WTC11 (cell line): ENCODE results near the gene TDRD9. TPM values are rescaled to one million over a fixed set of nuclear protein-coding genes. Genes with fewer than 3 reads are reported as not detected.
A peak's percentile ranks its signal among the peaks of the same experiment; 100 is the strongest.
"Not testable (repeated sequence)": the region's sequence is repeated elsewhere in the genome, so short reads cannot be mapped to it uniquely, and the experiment has no call there.

ENCODE experiments used
- ATAC-seq: fragments of 200-7000 bp; cut with Tn5 transposase; 2 replicates; pipeline ENCODE4 v1.10.0; 2021; ENCODE audit warnings: mild to moderate bottlenecking, moderate library complexity
- CTCF ChIA-PET: fragments of 300-600 bp; sonication (Branson Sonifier 250); formaldehyde crosslinking; loops from one replicate; lab custom pipeline; 2021; ENCODE audit warnings: antibody characterized with exemption; lab: Charles Lee
- POLR2A ChIA-PET: fragments of 350-600 bp; sonication (Branson Sonifier 250); formaldehyde crosslinking; loops from one replicate; lab custom pipeline; 2021; ENCODE audit warnings: antibody characterized with exemption; lab: Charles Lee
- DNase-seq: peaks from one replicate; pipeline ENCODE4 v3.0.0; 2021; ENCODE audit warnings: low spot score
- H3K27ac Mint-ChIP-seq: 2 replicates; pipeline ENCODE4 v1.8.0; 2021; ENCODE audit warnings: mixed read lengths
- H3K27me3 Mint-ChIP-seq: 2 replicates; pipeline ENCODE4 v1.8.0; 2021; ENCODE audit warnings: low read depth, mild to moderate bottlenecking, moderate library complexity, mixed read lengths
- H3K36me3 Mint-ChIP-seq: 2 replicates; pipeline ENCODE4 v1.8.0; 2021; ENCODE audit warnings: mixed read lengths
- H3K4me1 Mint-ChIP-seq: 2 replicates; pipeline ENCODE4 v1.8.0; 2022; ENCODE audit warnings: mixed read lengths
- H3K4me3 Mint-ChIP-seq: 2 replicates; pipeline ENCODE4 v1.8.0; 2021; ENCODE audit warnings: mild to moderate bottlenecking, moderate library complexity, mixed read lengths
- H3K9me3 Mint-ChIP-seq: 2 replicates; pipeline ENCODE4 v1.8.0; 2021; ENCODE audit warnings: mixed read lengths
- ATF1 ChIP-seq: sonication (generic); formaldehyde crosslinking; IDR thresholded peaks from 2 replicates; pipeline ENCODE4 v1.8.1; 2023; ENCODE audit warnings: mild to moderate bottlenecking, moderate library complexity, missing genetic modification reagents
- FOXK1 ChIP-seq: sonication (generic); formaldehyde crosslinking; IDR thresholded peaks from 2 replicates; pipeline ENCODE4 v1.8.0; 2022; ENCODE audit warnings: mild to moderate bottlenecking, moderate library complexity, missing genetic modification reagents
- IRF2 ChIP-seq: sonication (generic); formaldehyde crosslinking; IDR thresholded peaks from 2 replicates; pipeline ENCODE4 v1.8.0; 2022; ENCODE audit warnings: low read depth, missing genetic modification reagents, borderline replicate concordance
- NR1H2 ChIP-seq: sonication (generic); formaldehyde crosslinking; IDR thresholded peaks from 2 replicates; pipeline ENCODE4 v1.9.0; 2021; ENCODE audit warnings: mild to moderate bottlenecking, moderate library complexity, missing genetic modification reagents
- NR2C2 ChIP-seq: sonication (generic); formaldehyde crosslinking; IDR thresholded peaks from 2 replicates; pipeline ENCODE4 v1.8.0; 2022; ENCODE audit warnings: mild to moderate bottlenecking, missing genetic modification reagents
- NR3C1 ChIP-seq: sonication (generic); formaldehyde crosslinking; conservative IDR thresholded peaks from 2 replicates; pipeline ENCODE4 v1.8.1; 2023; ENCODE audit warnings: low read depth, mild to moderate bottlenecking, missing genetic modification reagents
- TEAD1 ChIP-seq: sonication (generic); formaldehyde crosslinking; IDR thresholded peaks from 2 replicates; pipeline ENCODE4 v1.8.0; 2022; ENCODE audit warnings: mild to moderate bottlenecking, missing genetic modification reagents
- ZNF317 ChIP-seq: sonication (generic); formaldehyde crosslinking; IDR thresholded peaks from 2 replicates; pipeline ENCODE4 v1.8.1; 2023; ENCODE audit warnings: low read depth, mild to moderate bottlenecking, moderate library complexity, missing genetic modification reagents, borderline replicate concordance
- ZNF423 ChIP-seq: fragments of 250-450 bp; sonication (Bioruptor Pico); IDR thresholded peaks from 2 replicates; pipeline ENCODE4 v2.1.2; 2022; ENCODE audit warnings: mild to moderate bottlenecking, moderate library complexity
- total RNA-seq: library from RNA; stranded (reverse); gene quantifications from 3 replicates; pipeline ENCODE4 v1.2.3, GENCODE V29; 2021
- TF ChIP-seq, protein P1 (sequence below): sonication (generic); formaldehyde crosslinking; conservative IDR thresholded peaks from 2 replicates; pipeline ENCODE4 v1.8.1; 2022; ENCODE audit warnings: mild to moderate bottlenecking, missing genetic modification reagents
- TF ChIP-seq, protein P2 (sequence below): sonication (generic); formaldehyde crosslinking; IDR thresholded peaks from 2 replicates; pipeline ENCODE4 v1.8.0; 2022; ENCODE audit warnings: mild to moderate bottlenecking, missing genetic modification reagents
- TF ChIP-seq, protein P3 (sequence below): sonication (generic); formaldehyde crosslinking; IDR thresholded peaks from 2 replicates; pipeline ENCODE4 v1.8.1; 2022; ENCODE audit warnings: low read depth, missing genetic modification reagents, borderline replicate concordance
- TF ChIP-seq, protein P4 (sequence below): fragments of 250-450 bp; sonication (Bioruptor Pico); IDR thresholded peaks from 2 replicates; pipeline ENCODE4 v1.9.0; 2021; ENCODE audit warnings: mild to moderate bottlenecking, borderline replicate concordance
- TF ChIP-seq, protein P5 (sequence below): sonication (generic); formaldehyde crosslinking; IDR thresholded peaks from 2 replicates; pipeline ENCODE4 v1.8.0; 2023; ENCODE audit warnings: missing genetic modification reagents
- TF ChIP-seq, protein P6 (sequence below): fragments of 250-450 bp; sonication (Bioruptor Pico); IDR thresholded peaks from 2 replicates; pipeline ENCODE4 v1.9.0; 2021; ENCODE audit warnings: mild to moderate bottlenecking

The TDRD9 gene
- total RNA-seq, 1 experiment from 2014 or later = 0.17 TPM

- TF ChIP-seq IRF2 (CRISPR knock-in tag) (no peak), NR2C2 (CRISPR knock-in tag) (no peak), FOXK1 (CRISPR knock-in tag) (peak; percentile 61; the same call in 1 of the 2 replicates), ATF1 (CRISPR knock-in tag) (no peak), ZNF423 (no peak)
- TF ChIP-seq, protein P1, sequence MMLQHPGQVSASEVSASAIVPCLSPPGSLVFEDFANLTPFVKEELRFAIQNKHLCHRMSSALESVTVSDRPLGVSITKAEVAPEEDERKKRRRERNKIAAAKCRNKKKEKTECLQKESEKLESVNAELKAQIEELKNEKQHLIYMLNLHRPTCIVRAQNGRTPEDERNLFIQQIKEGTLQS (CRISPR knock-in tag) = no peak
- TF ChIP-seq, all 79 proteins: peak for 23
Observed at GRCh38 chr14:103920981-103921854, 7.0 kb upstream of the TDRD9 start (continued).

GRCh38 chr14:103921855-103922200, 6.4 kb upstream of the TDRD9 start:
- H3K4me3 Mint-ChIP-seq = peak overlapping the region; percentile 96
- DNase-seq, H3K27me3 Mint-ChIP-seq, POLR2A ChIA-PET, H3K9me3 Mint-ChIP-seq, H3K36me3 Mint-ChIP-seq, H3K4me1 Mint-ChIP-seq, ATAC-seq, H3K27ac Mint-ChIP-seq: not testable (repeated sequence)
- CTCF ChIA-PET = interaction anchor here (0.6 to 5.0 kb wide), 16 partner anchors 10 to 259 kb away, joined by 3 to 43 read pairs (median 4); partner anchors contain the start of gene RD3L

GRCh38 chr14:103923863-103924262, 4.4 kb upstream of the TDRD9 start:
- no peak overlapping the region for H3K4me3 Mint-ChIP-seq
- H3K27me3 Mint-ChIP-seq = no peaks in the 10 kb centered on the region; the same call in 1 of the 2 replicates
- no peak for ATAC-seq

More at GRCh38 chr14:103923863-103924262, 4.4 kb upstream of the TDRD9 start:
- POLR2A ChIA-PET = no interaction called here
- TF ChIP-seq, protein P2, sequence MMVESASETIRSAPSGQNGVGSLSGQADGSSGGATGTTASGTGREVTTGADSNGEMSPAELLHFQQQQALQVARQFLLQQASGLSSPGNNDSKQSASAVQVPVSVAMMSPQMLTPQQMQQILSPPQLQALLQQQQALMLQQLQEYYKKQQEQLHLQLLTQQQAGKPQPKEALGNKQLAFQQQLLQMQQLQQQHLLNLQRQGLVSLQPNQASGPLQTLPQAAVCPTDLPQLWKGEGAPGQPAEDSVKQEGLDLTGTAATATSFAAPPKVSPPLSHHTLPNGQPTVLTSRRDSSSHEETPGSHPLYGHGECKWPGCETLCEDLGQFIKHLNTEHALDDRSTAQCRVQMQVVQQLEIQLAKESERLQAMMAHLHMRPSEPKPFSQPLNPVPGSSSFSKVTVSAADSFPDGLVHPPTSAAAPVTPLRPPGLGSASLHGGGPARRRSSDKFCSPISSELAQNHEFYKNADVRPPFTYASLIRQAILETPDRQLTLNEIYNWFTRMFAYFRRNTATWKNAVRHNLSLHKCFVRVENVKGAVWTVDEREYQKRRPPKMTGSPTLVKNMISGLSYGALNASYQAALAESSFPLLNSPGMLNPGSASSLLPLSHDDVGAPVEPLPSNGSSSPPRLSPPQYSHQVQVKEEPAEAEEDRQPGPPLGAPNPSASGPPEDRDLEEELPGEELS = no peak
- TF ChIP-seq, protein P3, sequence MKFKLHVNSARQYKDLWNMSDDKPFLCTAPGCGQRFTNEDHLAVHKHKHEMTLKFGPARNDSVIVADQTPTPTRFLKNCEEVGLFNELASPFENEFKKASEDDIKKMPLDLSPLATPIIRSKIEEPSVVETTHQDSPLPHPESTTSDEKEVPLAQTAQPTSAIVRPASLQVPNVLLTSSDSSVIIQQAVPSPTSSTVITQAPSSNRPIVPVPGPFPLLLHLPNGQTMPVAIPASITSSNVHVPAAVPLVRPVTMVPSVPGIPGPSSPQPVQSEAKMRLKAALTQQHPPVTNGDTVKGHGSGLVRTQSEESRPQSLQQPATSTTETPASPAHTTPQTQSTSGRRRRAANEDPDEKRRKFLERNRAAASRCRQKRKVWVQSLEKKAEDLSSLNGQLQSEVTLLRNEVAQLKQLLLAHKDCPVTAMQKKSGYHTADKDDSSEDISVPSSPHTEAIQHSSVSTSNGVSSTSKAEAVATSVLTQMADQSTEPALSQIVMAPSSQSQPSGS = no peak
- TF ChIP-seq, protein P4, sequence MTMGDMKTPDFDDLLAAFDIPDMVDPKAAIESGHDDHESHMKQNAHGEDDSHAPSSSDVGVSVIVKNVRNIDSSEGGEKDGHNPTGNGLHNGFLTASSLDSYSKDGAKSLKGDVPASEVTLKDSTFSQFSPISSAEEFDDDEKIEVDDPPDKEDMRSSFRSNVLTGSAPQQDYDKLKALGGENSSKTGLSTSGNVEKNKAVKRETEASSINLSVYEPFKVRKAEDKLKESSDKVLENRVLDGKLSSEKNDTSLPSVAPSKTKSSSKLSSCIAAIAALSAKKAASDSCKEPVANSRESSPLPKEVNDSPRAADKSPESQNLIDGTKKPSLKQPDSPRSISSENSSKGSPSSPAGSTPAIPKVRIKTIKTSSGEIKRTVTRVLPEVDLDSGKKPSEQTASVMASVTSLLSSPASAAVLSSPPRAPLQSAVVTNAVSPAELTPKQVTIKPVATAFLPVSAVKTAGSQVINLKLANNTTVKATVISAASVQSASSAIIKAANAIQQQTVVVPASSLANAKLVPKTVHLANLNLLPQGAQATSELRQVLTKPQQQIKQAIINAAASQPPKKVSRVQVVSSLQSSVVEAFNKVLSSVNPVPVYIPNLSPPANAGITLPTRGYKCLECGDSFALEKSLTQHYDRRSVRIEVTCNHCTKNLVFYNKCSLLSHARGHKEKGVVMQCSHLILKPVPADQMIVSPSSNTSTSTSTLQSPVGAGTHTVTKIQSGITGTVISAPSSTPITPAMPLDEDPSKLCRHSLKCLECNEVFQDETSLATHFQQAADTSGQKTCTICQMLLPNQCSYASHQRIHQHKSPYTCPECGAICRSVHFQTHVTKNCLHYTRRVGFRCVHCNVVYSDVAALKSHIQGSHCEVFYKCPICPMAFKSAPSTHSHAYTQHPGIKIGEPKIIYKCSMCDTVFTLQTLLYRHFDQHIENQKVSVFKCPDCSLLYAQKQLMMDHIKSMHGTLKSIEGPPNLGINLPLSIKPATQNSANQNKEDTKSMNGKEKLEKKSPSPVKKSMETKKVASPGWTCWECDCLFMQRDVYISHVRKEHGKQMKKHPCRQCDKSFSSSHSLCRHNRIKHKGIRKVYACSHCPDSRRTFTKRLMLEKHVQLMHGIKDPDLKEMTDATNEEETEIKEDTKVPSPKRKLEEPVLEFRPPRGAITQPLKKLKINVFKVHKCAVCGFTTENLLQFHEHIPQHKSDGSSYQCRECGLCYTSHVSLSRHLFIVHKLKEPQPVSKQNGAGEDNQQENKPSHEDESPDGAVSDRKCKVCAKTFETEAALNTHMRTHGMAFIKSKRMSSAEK (CRISPR knock-in tag) = no peak
- TF ChIP-seq, protein P5, sequence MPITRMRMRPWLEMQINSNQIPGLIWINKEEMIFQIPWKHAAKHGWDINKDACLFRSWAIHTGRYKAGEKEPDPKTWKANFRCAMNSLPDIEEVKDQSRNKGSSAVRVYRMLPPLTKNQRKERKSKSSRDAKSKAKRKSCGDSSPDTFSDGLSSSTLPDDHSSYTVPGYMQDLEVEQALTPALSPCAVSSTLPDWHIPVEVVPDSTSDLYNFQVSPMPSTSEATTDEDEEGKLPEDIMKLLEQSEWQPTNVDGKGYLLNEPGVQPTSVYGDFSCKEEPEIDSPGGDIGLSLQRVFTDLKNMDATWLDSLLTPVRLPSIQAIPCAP (CRISPR knock-in tag) = no peak
- TF ChIP-seq NR1H2 (no peak), NR3C1 (no peak), ZNF317 (CRISPR knock-in tag) (no peak), TEAD1 (CRISPR knock-in tag) (no peak)
- TF ChIP-seq, protein P6, sequence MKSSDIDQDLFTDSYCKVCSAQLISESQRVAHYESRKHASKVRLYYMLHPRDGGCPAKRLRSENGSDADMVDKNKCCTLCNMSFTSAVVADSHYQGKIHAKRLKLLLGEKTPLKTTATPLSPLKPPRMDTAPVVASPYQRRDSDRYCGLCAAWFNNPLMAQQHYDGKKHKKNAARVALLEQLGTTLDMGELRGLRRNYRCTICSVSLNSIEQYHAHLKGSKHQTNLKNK (CRISPR knock-in tag) = no peak
- TF ChIP-seq, all 79 proteins: peak for 0
- H3K4me1 Mint-ChIP-seq = peaks cover 9% of the 10 kb centered on the region
- no peak for DNase-seq
- H3K27ac Mint-ChIP-seq = no peak overlapping the region
- no peaks in the 10 kb centered on the region for H3K36me3 Mint-ChIP-seq
- CTCF ChIA-PET = interaction anchor here (0.6 to 5.0 kb wide), 4 partner anchors 16 to 115 kb away, joined by 3 to 43 read pairs (median 4); no protein-coding TSS in a partner anchor
- H3K9me3 Mint-ChIP-seq = no peaks in the 10 kb centered on the region
